Measurements from ENCODE around the gene CFAP69.

DNA sequence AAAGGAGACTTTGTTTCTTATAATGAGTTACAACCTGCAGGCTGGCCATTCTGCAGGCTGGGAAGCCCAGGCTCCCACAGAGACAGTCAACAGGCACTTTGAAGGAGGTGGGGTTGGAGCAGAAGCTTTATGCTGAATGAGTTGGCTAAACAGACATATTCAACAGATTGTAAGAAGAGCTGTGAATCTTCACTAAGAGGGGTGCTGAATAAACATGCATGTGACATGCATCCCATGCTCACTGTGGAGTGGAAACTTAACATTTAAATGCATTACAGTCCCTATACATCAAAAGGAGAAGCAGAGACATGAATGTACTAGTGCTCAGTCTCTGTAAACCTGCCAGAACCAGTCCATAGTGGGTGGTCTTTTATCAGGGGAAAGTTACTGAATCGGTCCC is 1.4 kb upstream of the CFAP69 start:
- TF ChIP-seq CTCF (IDR thresholded peaks at IDR 0.05; ENCODE audit: poor library complexity, severe bottlenecking) (no peak), TAF1 (IDR thresholded peaks at IDR 0.05; ENCODE audit: low read depth) (no peak), POLR2AphosphoS5 (IDR thresholded peaks at IDR 0.05) (no peak), EP300 (conservative IDR thresholded peaks at IDR 0.05; ENCODE audit: poor library complexity, severe bottlenecking) (no peak), EZH2 (IDR thresholded peaks at IDR 0.05; ENCODE audit: borderline replicate concordance, insufficient read depth, low read length, poor library complexity, severe bottlenecking) (no peak)
